CD14-positive monocyte (primary cell): ENCODE results near the gene PNPLA3. TPM values are rescaled to one million over a fixed set of nuclear protein-coding genes. Genes with fewer than 3 reads are reported as not detected.
"Not testable (repeated sequence)": the region's sequence is repeated elsewhere in the genome, so short reads cannot be mapped to it uniquely, and the experiment has no call there.

Experiments
- DNase-seq, 3 donors: peaks; one replicate each; pipeline ENCODE4 v3.0.0-alpha.2; 2011 to 2022
- H2AFZ ChIP-seq: 2 replicates; pipeline ENCODE4 v1.6.0; 2012; ENCODE audit warnings: mild to moderate bottlenecking, low read depth, low read length, inconsistent platforms; ENCODE audit not compliant: insufficient read depth, poor library complexity, severe bottlenecking
- H3K27ac ChIP-seq, 2 donors: 1 replicate in 1 of 2; 2 replicates in 1 of 2; pipeline ENCODE4 v1.5.1; 2012 to 2013; ENCODE audit warnings: low read length in 2 of 2, control low read depth in 1 of 2, inconsistent platforms in 1 of 2, low read depth in 1 of 2, mild to moderate bottlenecking in 1 of 2
- H3K27me3 ChIP-seq, 2 donors: one replicate each; pipeline versions ENCODE4 v1.6.0 to v1.6.1; 2011 to 2013; ENCODE audit warnings: low read length in 2 of 2; ENCODE audit not compliant: control insufficient read depth in 2 of 2, insufficient read depth in 2 of 2
- H3K36me3 ChIP-seq, 2 donors: replicated peaks in 1 of 2; 1 replicate in 1 of 2; 2 replicates in 1 of 2; pipeline versions ENCODE4 v1.5.1 to v1.6.1; 2012 to 2013; ENCODE audit warnings: low read length in 2 of 2, control low read depth in 1 of 2, inconsistent platforms in 1 of 2, mild to moderate bottlenecking in 1 of 2; ENCODE audit not compliant: insufficient read depth in 2 of 2, control insufficient read depth in 1 of 2
- H3K4me1 ChIP-seq, 2 donors: 1 replicate in 1 of 2; 2 replicates in 1 of 2; pipeline versions ENCODE4 v1.5.1 to v1.6.1; 2012 to 2013; ENCODE audit warnings: low read length in 2 of 2, control low read depth in 1 of 2, inconsistent platforms in 1 of 2, mild to moderate bottlenecking in 1 of 2, moderate library complexity in 1 of 2; ENCODE audit not compliant: insufficient read depth in 2 of 2, control insufficient read depth in 1 of 2
- H3K4me2 ChIP-seq: replicated peaks from 2 replicates; pipeline ENCODE3; 2012; ENCODE audit warnings: low read length, moderate library complexity, mild to moderate bottlenecking; ENCODE audit not compliant: poor library complexity, severe bottlenecking; ENCODE audit errors: extremely low read depth
- H3K4me3 ChIP-seq, 3 experiments: fragments of 200-600 bp in 1 of 3; sonication (generic) in 1 of 3; replicated peaks in 1 of 3; 1 replicate in 2 of 3; 2 replicates in 1 of 3; pipeline ENCODE4 v1.5.1; 2011 to 2013; ENCODE audit warnings: low read length in 3 of 3, mild to moderate bottlenecking in 3 of 3, control low read depth in 2 of 3, low read depth in 2 of 3, inconsistent platforms in 1 of 3, moderate library complexity in 1 of 3
- H3K79me2 ChIP-seq: 2 replicates; pipeline ENCODE4 v1.6.0; 2012; ENCODE audit warnings: mild to moderate bottlenecking, control low read depth, inconsistent platforms, low read length, moderate library complexity; ENCODE audit not compliant: insufficient read depth
- H3K9ac ChIP-seq: 2 replicates; pipeline ENCODE4 v1.6.0; 2017; ENCODE audit warnings: low read length, mild to moderate bottlenecking; ENCODE audit not compliant: insufficient read depth, poor library complexity, severe bottlenecking
- H3K9me3 ChIP-seq, 2 donors: replicated peaks in 1 of 2; 1 replicate in 1 of 2; 2 replicates in 1 of 2; pipeline versions ENCODE4 v1.5.1 to v1.6.1; 2012 to 2013; ENCODE audit warnings: low read length in 2 of 2, control low read depth in 1 of 2; ENCODE audit not compliant: control insufficient read depth in 1 of 2, insufficient read depth in 1 of 2
- H4K20me1 ChIP-seq: 2 replicates; pipeline ENCODE4 v1.6.0; 2012; ENCODE audit warnings: mild to moderate bottlenecking, low read length, control low read depth, moderate library complexity; ENCODE audit not compliant: insufficient read depth
- H3K27ac Mint-ChIP-seq, 7 donors: one replicate each; pipeline ENCODE4 v1.8.0; 2020; ENCODE audit warnings: mild to moderate bottlenecking in 7 of 7, mixed read lengths in 7 of 7, moderate library complexity in 6 of 7, inconsistent platforms in 2 of 7
- H3K27me3 Mint-ChIP-seq, 3 donors: one replicate each; pipeline ENCODE4 v1.8.0; 2021 to 2022; ENCODE audit warnings: low read depth in 3 of 3, mild to moderate bottlenecking in 3 of 3, mixed read lengths in 3 of 3, moderate library complexity in 3 of 3, inconsistent platforms in 1 of 3
- H3K36me3 Mint-ChIP-seq, 2 donors: one replicate each; pipeline ENCODE4 v1.8.0; 2020; ENCODE audit warnings: mixed read lengths in 2 of 2, inconsistent platforms in 1 of 2, mild to moderate bottlenecking in 1 of 2
- H3K4me1 Mint-ChIP-seq: one replicate; pipeline ENCODE4 v1.8.0; 2020; ENCODE audit warnings: mild to moderate bottlenecking, mixed read lengths
- H3K4me3 Mint-ChIP-seq, 2 donors: one replicate each; pipeline ENCODE4 v1.8.0; 2020; ENCODE audit warnings: mild to moderate bottlenecking in 2 of 2, mixed read lengths in 2 of 2, moderate library complexity in 1 of 2
- H3K9me3 Mint-ChIP-seq, 7 donors: one replicate each; pipeline ENCODE4 v1.8.0; 2020 to 2022; ENCODE audit warnings: mixed read lengths in 7 of 7, mild to moderate bottlenecking in 6 of 7, moderate library complexity in 6 of 7, inconsistent platforms in 2 of 7
- WGBS: methylation state at CpG from one replicate; pipeline ENCODE4 v1.1.5; 2013; ENCODE audit warnings: missing lambda C conversion rate; ENCODE audit not compliant: insufficient coverage; 5-methylcytosine and 5-hydroxymethylcytosine counted together
- intact Hi-C, 2 donors: fragments of 100-400 bp; cut with micrococcal nuclease; formaldehyde crosslinking; loops; one replicate each; pipeline versions ENCODE4 v1.15.0 to v1.15.1; 2023
- polyA plus RNA-seq, 3 donors: library from polyadenylated mRNA; depleted of rRNA in 1 of 3; unstranded in 2 of 3; stranded (reverse) in 1 of 3; fragments of 300-500 nt in 2 of 3; fragments of >200 nt in 1 of 3; fragmentation: Illumina TruSeq in 2 of 3; gene quantifications; 1 replicate in 2 of 3; 2 replicates in 1 of 3; pipeline ENCODE4 v1.2.3, GENCODE V29; 2012 to 2021
- TF ChIP-seq, protein P1 (sequence below): fragments of 200-600 bp; IDR thresholded peaks from one replicate; pipeline ENCODE4 v1.8.0; 2022; ENCODE audit warnings: antibody characterized with exemption, mild to moderate bottlenecking

PNPLA3 gene
- polyA plus RNA-seq, 3 donors: not detected

DNA sequence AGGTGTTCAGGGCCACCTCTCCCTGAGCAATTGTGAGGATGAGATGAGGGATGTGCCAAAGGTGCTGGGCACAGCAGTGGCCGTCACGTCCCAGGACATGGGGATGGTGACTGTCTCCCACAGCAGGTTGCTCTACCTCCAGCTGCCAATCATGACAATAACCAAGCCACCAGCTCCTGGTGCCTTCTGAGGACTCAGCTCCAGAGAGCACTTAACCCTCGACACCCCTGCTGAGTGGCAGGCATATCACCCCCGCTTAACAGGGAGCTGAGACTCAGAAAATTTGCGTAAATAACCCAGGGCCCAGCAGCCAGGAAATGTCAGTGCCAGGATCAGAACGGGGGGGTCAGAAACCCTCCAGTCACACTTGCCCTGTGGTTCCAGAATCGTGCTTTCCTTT is 23.4 kb upstream of the PNPLA3 start:
- H2AFZ ChIP-seq: no peak overlapping the region
- H3K9me3 ChIP-seq: no peaks in the 10 kb centered on the region
- no peaks in the 10 kb centered on the region for H3K4me1 Mint-ChIP-seq
- TF ChIP-seq, protein P1, sequence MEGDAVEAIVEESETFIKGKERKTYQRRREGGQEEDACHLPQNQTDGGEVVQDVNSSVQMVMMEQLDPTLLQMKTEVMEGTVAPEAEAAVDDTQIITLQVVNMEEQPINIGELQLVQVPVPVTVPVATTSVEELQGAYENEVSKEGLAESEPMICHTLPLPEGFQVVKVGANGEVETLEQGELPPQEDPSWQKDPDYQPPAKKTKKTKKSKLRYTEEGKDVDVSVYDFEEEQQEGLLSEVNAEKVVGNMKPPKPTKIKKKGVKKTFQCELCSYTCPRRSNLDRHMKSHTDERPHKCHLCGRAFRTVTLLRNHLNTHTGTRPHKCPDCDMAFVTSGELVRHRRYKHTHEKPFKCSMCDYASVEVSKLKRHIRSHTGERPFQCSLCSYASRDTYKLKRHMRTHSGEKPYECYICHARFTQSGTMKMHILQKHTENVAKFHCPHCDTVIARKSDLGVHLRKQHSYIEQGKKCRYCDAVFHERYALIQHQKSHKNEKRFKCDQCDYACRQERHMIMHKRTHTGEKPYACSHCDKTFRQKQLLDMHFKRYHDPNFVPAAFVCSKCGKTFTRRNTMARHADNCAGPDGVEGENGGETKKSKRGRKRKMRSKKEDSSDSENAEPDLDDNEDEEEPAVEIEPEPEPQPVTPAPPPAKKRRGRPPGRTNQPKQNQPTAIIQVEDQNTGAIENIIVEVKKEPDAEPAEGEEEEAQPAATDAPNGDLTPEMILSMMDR: no peak
- DNase-seq: no peak
- no peak overlapping the region for H3K4me3 Mint-ChIP-seq
- H3K4me3 ChIP-seq: no peak overlapping the region
- intact Hi-C loops: no loop called here
- 50% methylated on average over 5 of the region's 7 CpGs for WGBS
- no peak overlapping the region for H3K9ac ChIP-seq
- peaks cover 9 to 11% (median 9%) of the 10 kb centered on the region in 3 donors for H3K27me3 Mint-ChIP-seq
- H3K27ac ChIP-seq: no peak overlapping the region
- H3K36me3 ChIP-seq: no peaks in the 10 kb centered on the region
- H4K20me1 ChIP-seq: no peaks in the 10 kb centered on the region
- H3K27me3 ChIP-seq: peaks cover 0 to 3% of the 10 kb centered on the region in 2 donors
- H3K4me1 ChIP-seq: no peaks in the 10 kb centered on the region
- H3K79me2 ChIP-seq: no peaks in the 10 kb centered on the region
- H3K4me2 ChIP-seq: no peak overlapping the region
- H3K27ac Mint-ChIP-seq: no peak overlapping the region
- H3K9me3 Mint-ChIP-seq: no peaks in the 10 kb centered on the region
- no peaks in the 10 kb centered on the region for H3K36me3 Mint-ChIP-seq

DNA sequence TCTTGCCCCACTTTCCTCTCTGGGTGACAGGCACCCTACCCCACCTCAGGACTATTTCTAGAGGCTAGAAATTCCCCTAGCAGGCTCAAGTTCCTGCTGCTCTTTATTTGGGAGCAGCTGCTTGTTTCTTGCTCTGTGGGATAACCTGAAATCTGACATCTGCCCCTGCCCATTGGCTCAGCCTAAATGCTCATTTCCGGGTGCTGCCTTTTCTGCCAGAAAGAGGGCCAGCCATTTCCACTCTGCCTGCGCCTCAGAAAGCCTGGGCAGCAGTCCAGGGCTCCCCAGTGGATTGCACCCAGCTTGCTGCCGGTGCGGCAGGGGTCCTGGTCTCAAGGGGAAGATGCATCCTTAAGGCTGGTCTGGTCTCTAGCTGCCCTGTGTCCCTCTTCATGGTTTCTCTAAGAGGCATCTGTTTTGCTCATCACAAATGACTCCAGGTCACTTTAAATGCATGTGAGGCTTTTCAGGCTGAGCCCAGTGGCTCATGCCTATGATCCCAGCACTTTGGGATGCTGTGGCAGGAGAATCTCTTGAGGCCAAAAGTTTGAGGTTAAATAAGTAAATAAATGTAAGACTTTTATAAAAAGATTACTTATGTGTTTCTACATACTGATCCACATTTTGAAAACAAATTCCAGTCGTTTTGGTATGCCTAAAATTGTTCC is 21.5 kb upstream of the PNPLA3 start:
- no peaks in the 10 kb centered on the region for H3K9me3 Mint-ChIP-seq
- no peak overlapping the region for H3K27ac ChIP-seq
- DNase-seq: no peak
- H3K36me3 Mint-ChIP-seq: no peaks in the 10 kb centered on the region
- H3K79me2 ChIP-seq: no peaks in the 10 kb centered on the region
- H3K36me3 ChIP-seq: no peaks in the 10 kb centered on the region
- intact Hi-C loops: no loop called here
- no peak overlapping the region for H3K4me2 ChIP-seq
- H3K4me3 ChIP-seq: no peak overlapping the region
- H3K9ac ChIP-seq: no peak overlapping the region
- H2AFZ ChIP-seq: no peak overlapping the region
- TF ChIP-seq, protein P1: no peak
- H3K9me3 ChIP-seq: no peaks in the 10 kb centered on the region
- H3K27ac Mint-ChIP-seq: no peak overlapping the region
- 87% methylated on average over 4 of the region's 5 CpGs for WGBS
- no peak overlapping the region for H3K4me3 Mint-ChIP-seq
- H3K4me1 ChIP-seq: no peaks in the 10 kb centered on the region
- H4K20me1 ChIP-seq: no peaks in the 10 kb centered on the region
- H3K4me1 Mint-ChIP-seq: no peaks in the 10 kb centered on the region
- H3K27me3 ChIP-seq: peaks cover 0 to 3% of the 10 kb centered on the region in 2 donors
- H3K27me3 Mint-ChIP-seq: peaks cover 7 to 9% (median 7%) of the 10 kb centered on the region in 3 donors

DNA sequence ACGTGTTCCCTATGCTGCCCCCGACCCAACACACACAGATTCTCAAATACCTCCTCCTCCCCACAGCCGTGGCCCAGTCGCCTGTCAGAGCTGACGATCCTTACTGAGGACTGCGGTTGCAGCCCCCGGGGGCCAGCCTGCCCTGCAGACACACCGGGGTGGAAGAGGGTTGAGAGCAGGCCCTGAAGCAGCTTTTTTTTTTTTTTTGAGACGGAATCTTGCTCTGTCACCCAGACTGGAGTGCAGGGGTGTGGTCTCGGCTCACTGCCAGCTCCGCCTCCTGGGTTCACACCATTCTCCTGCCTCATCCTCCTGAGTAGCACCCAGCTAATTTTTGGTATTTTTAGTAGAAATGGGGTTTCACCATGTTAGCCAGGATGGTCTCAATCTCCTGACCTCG is 20.6 kb upstream of the PNPLA3 start:
- H3K79me2 ChIP-seq, H3K4me2 ChIP-seq, H3K27me3 Mint-ChIP-seq, H3K9ac ChIP-seq, H3K4me1 Mint-ChIP-seq, H4K20me1 ChIP-seq, H3K4me3 ChIP-seq, H3K27me3 ChIP-seq, H3K9me3 Mint-ChIP-seq, H2AFZ ChIP-seq, H3K9me3 ChIP-seq, H3K36me3 Mint-ChIP-seq, DNase-seq, H3K4me1 ChIP-seq, H3K27ac Mint-ChIP-seq, intact Hi-C loops, H3K4me3 Mint-ChIP-seq, H3K36me3 ChIP-seq, H3K27ac ChIP-seq: not testable (repeated sequence)
- no CpG with 5 or more reads among the region's 12 CpGs for WGBS
